ENCODE data around the gene EPG5. TPM values are rescaled to one million over a fixed set of nuclear protein-coding genes. Genes with fewer than 3 reads are reported as not detected.

Gene EPG5
- total RNA-seq, 1 experiment from 2014 or later = 22.7 TPM

DNA sequence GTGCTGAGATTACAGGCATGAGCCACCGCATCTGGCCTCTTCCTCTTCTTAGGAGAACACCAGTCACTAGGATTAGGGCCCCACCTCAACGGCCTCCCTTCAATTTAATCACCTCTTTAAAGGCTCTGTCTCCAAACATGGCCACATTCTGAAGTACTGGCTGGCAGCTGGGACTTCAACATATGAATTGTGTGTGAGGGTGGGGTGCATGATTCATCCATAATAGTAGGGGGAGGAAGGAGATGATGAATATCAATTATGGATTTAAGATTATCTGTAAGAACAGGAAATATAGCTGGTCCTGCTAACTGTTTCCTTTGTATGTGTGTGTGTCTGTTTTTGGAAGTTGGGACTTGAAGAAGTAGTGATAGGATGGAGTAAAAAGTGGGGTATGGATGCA lies 14.7 kb upstream of the EPG5 start:
- no peak for TF ChIP-seq RELA (CRISPR knock-in tag; IDR thresholded peaks at IDR 0.05; ENCODE audit: borderline replicate concordance)
- no peak for TF ChIP-seq TEAD1 (CRISPR knock-in tag; IDR thresholded peaks at IDR 0.05)
- TF ChIP-seq, protein P1, sequence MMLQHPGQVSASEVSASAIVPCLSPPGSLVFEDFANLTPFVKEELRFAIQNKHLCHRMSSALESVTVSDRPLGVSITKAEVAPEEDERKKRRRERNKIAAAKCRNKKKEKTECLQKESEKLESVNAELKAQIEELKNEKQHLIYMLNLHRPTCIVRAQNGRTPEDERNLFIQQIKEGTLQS (CRISPR knock-in tag; conservative IDR thresholded peaks at IDR 0.05) = no peak
- TF ChIP-seq SP1 (CRISPR knock-in tag; conservative IDR thresholded peaks at IDR 0.05) = no peak
- TF ChIP-seq, protein P2, sequence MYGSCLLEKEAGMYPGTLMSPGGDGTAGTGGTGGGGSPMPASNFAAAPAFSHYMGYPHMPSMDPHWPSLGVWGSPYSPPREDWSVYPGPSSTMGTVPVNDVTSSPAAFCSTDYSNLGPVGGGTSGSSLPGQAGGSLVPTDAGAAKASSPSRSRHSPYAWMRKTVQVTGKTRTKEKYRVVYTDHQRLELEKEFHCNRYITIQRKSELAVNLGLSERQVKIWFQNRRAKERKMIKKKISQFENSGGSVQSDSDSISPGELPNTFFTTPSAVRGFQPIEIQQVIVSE (CRISPR knock-in tag; IDR thresholded peaks at IDR 0.05; ENCODE audit: borderline replicate concordance) = no peak
- TF ChIP-seq, protein P3, sequence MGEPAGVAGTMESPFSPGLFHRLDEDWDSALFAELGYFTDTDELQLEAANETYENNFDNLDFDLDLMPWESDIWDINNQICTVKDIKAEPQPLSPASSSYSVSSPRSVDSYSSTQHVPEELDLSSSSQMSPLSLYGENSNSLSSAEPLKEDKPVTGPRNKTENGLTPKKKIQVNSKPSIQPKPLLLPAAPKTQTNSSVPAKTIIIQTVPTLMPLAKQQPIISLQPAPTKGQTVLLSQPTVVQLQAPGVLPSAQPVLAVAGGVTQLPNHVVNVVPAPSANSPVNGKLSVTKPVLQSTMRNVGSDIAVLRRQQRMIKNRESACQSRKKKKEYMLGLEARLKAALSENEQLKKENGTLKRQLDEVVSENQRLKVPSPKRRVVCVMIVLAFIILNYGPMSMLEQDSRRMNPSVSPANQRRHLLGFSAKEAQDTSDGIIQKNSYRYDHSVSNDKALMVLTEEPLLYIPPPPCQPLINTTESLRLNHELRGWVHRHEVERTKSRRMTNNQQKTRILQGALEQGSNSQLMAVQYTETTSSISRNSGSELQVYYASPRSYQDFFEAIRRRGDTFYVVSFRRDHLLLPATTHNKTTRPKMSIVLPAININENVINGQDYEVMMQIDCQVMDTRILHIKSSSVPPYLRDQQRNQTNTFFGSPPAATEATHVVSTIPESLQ (CRISPR knock-in tag; IDR thresholded peaks at IDR 0.05) = no peak
- TF ChIP-seq ZNF416 (CRISPR knock-in tag; IDR thresholded peaks at IDR 0.05) = no peak
- Mint-ChIP-seq H3K9me3 (no peaks in the 10 kb centered on the region), H3K36me3 (no peaks in the 10 kb centered on the region), H3K4me3 (no peak overlapping the region), H3K4me1 (peaks cover 16% of the 10 kb centered on the region), H3K27me3 (ENCODE audit: low read depth) (no peaks in the 10 kb centered on the region; the same call in 1 of the 2 replicates), H3K27ac (no peak overlapping the region)
- ChIA-PET CTCF (interaction anchor here (1.4 to 1.6 kb wide), 2 partner anchors 92 to 102 kb away, joined by 3 to 10 read pairs; no protein-coding TSS in a partner anchor), POLR2A (no interaction called here)
- ATAC-seq (no peak), DNase-seq (ENCODE audit: low spot score) (no peak)

DNA sequence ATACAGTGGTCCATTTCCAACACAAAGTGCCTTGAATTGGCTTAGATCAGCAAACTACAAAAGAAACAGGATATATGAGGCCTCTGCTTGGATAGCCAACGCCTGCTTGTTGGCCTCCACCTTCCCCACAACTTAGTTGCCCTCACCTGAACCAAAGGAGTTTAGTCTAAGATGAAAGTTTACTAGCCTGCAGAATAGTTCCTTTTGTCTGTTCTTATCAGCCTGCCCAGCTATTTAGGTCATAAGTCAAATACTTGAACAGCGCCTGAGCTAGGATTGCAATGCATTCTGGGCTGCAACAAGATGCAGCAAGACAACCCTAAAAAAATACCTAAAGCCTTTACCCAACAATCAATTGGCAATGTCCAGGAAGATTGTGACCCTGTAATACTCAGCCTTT lies 13.1 kb upstream of the EPG5 start:
- no peak overlapping the region for H3K4me3 Mint-ChIP-seq
- ChIA-PET POLR2A (no interaction called here), CTCF (no interaction called here)
- no peaks in the 10 kb centered on the region; the same call in 1 of the 2 replicates for H3K27me3 Mint-ChIP-seq (ENCODE audit: low read depth)
- no peak for TF ChIP-seq NFE2L1 (CRISPR knock-in tag; IDR thresholded peaks at IDR 0.05)
- TF ChIP-seq GABPB1 (CRISPR knock-in tag; IDR thresholded peaks at IDR 0.05) = no peak
- no peak for TF ChIP-seq TCF7 (CRISPR knock-in tag; IDR thresholded peaks at IDR 0.05; ENCODE audit: low read depth)
- TF ChIP-seq JUN (CRISPR knock-in tag; IDR thresholded peaks at IDR 0.05) = no peak
- TF ChIP-seq, protein P4, sequence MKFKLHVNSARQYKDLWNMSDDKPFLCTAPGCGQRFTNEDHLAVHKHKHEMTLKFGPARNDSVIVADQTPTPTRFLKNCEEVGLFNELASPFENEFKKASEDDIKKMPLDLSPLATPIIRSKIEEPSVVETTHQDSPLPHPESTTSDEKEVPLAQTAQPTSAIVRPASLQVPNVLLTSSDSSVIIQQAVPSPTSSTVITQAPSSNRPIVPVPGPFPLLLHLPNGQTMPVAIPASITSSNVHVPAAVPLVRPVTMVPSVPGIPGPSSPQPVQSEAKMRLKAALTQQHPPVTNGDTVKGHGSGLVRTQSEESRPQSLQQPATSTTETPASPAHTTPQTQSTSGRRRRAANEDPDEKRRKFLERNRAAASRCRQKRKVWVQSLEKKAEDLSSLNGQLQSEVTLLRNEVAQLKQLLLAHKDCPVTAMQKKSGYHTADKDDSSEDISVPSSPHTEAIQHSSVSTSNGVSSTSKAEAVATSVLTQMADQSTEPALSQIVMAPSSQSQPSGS (CRISPR knock-in tag; IDR thresholded peaks at IDR 0.05; ENCODE audit: borderline replicate concordance, low read depth) = no peak
- TF ChIP-seq KAT7 (CRISPR knock-in tag; IDR thresholded peaks at IDR 0.05; ENCODE audit: borderline replicate concordance) = no peak
- no peak for TF ChIP-seq RORB (CRISPR knock-in tag; IDR thresholded peaks at IDR 0.05)
- no peak for TF ChIP-seq ZNF317 (CRISPR knock-in tag; IDR thresholded peaks at IDR 0.05; ENCODE audit: borderline replicate concordance, low read depth)
- TF ChIP-seq, protein P5, sequence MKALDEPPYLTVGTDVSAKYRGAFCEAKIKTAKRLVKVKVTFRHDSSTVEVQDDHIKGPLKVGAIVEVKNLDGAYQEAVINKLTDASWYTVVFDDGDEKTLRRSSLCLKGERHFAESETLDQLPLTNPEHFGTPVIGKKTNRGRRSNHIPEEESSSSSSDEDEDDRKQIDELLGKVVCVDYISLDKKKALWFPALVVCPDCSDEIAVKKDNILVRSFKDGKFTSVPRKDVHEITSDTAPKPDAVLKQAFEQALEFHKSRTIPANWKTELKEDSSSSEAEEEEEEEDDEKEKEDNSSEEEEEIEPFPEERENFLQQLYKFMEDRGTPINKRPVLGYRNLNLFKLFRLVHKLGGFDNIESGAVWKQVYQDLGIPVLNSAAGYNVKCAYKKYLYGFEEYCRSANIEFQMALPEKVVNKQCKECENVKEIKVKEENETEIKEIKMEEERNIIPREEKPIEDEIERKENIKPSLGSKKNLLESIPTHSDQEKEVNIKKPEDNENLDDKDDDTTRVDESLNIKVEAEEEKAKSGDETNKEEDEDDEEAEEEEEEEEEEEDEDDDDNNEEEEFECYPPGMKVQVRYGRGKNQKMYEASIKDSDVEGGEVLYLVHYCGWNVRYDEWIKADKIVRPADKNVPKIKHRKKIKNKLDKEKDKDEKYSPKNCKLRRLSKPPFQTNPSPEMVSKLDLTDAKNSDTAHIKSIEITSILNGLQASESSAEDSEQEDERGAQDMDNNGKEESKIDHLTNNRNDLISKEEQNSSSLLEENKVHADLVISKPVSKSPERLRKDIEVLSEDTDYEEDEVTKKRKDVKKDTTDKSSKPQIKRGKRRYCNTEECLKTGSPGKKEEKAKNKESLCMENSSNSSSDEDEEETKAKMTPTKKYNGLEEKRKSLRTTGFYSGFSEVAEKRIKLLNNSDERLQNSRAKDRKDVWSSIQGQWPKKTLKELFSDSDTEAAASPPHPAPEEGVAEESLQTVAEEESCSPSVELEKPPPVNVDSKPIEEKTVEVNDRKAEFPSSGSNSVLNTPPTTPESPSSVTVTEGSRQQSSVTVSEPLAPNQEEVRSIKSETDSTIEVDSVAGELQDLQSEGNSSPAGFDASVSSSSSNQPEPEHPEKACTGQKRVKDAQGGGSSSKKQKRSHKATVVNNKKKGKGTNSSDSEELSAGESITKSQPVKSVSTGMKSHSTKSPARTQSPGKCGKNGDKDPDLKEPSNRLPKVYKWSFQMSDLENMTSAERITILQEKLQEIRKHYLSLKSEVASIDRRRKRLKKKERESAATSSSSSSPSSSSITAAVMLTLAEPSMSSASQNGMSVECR (CRISPR knock-in tag; IDR thresholded peaks at IDR 0.05; ENCODE audit: borderline replicate concordance) = no peak
- TF ChIP-seq ZBTB21 (CRISPR knock-in tag; IDR thresholded peaks at IDR 0.05; ENCODE audit: borderline replicate concordance) = no peak
- TF ChIP-seq, protein P6, sequence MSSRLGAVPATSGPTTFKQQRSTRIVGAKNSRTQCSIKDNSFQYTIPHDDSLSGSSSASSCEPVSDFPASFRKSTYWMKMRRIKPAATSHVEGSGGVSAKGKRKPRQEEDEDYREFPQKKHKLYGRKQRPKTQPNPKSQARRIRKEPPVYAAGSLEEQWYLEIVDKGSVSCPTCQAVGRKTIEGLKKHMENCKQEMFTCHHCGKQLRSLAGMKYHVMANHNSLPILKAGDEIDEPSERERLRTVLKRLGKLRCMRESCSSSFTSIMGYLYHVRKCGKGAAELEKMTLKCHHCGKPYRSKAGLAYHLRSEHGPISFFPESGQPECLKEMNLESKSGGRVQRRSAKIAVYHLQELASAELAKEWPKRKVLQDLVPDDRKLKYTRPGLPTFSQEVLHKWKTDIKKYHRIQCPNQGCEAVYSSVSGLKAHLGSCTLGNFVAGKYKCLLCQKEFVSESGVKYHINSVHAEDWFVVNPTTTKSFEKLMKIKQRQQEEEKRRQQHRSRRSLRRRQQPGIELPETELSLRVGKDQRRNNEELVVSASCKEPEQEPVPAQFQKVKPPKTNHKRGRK (CRISPR knock-in tag; IDR thresholded peaks at IDR 0.05; ENCODE audit: borderline replicate concordance) = no peak
- TF ChIP-seq FOXK1 (CRISPR knock-in tag; IDR thresholded peaks at IDR 0.05) = no peak
- TF ChIP-seq EMX1 (CRISPR knock-in tag; IDR thresholded peaks at IDR 0.05) = no peak
- TF ChIP-seq, protein P3 (CRISPR knock-in tag; IDR thresholded peaks at IDR 0.05) = no peak
- TF ChIP-seq GRHL2 (CRISPR knock-in tag; IDR thresholded peaks at IDR 0.05; ENCODE audit: insufficient replicate concordance, severe bottlenecking) = no peak
- no peaks in the 10 kb centered on the region for H3K9me3 Mint-ChIP-seq
- peaks cover 16% of the 10 kb centered on the region for H3K4me1 Mint-ChIP-seq
- DNase-seq (ENCODE audit: low spot score) = no peak
- ATAC-seq = no peak
- no peak overlapping the region for H3K27ac Mint-ChIP-seq
- H3K36me3 Mint-ChIP-seq = no peaks in the 10 kb centered on the region

Measured in WTC11 (cell line).